ENCODE measurements around the gene STK32A. TPM values are rescaled to one million over a fixed set of nuclear protein-coding genes. Genes with fewer than 3 reads are reported as not detected.

The STK32A gene
- total and polyA plus RNA-seq, 11 donors = 0.15 to 1.4 (median 0.30) TPM

GRCh38 chr5:147400881-147401280 lies 166.1 kb downstream of the STK32A start:
- H3K4me3 ChIP-seq = no peak overlapping the region
- ATAC-seq (no peak), DNase-seq (no peak)
- H3K9me3 ChIP-seq = no peaks in the 10 kb centered on the region
- no peaks in the 10 kb centered on the region for H3K27me3 ChIP-seq
- H3K36me3 ChIP-seq = peaks cover 0 to 72% (median 20%) of the 10 kb centered on the region in 9 donors
- peak overlapping the region in 1 of 12 donors; percentile 24 for H3K27ac ChIP-seq
- no peak for TF ChIP-seq CTCF (IDR thresholded peaks at IDR 0.05)
- no peak for TF ChIP-seq POLR2A (IDR thresholded peaks at IDR 0.05)
- H3K4me1 ChIP-seq = peaks cover 4 to 39% (median 25%) of the 10 kb centered on the region in 12 donors
- intact Hi-C loops (cut with DNase I) = no loop called here

- peak in 4 of 5 donors; percentile 52 to 85 (median 63) for DNase-seq
Measured at GRCh38 chr5:147403651-147404640, 169.1 kb downstream of the STK32A start.

GRCh38 chr5:147404706-147405105 lies 169.9 kb downstream of the STK32A start:
- Histone ChIP-seq H3K9me3 (no peaks in the 10 kb centered on the region), H3K4me3 (no peak overlapping the region), H3K27ac (peak overlapping the region; percentile 69 to 90 (median 84)), H3K27me3 (no peaks in the 10 kb centered on the region), H3K36me3 (peaks cover 0 to 69% (median 13%) of the 10 kb centered on the region in 9 donors), H3K4me1 (peaks cover 4 to 55% (median 40%) of the 10 kb centered on the region in 12 donors)
- 80 to 93% (median 84%) methylated on average over 1 of the region's 1 CpG for WGBS, 4 donors
- DNase-seq = no peak
- intact Hi-C loops (cut with DNase I) = loop anchor here in 1 of 10 donors (5.0 kb wide), 1 partner anchor 43 kb away; no protein-coding TSS in a partner anchor
- no peak for ATAC-seq
- no peak for TF ChIP-seq POLR2A (IDR thresholded peaks at IDR 0.05)
- no peak for TF ChIP-seq CTCF (IDR thresholded peaks at IDR 0.05)

More at GRCh38 chr5:147403651-147404640, 169.1 kb downstream of the STK32A start:
- no peak overlapping the region for H3K4me3 ChIP-seq
- H3K27me3 ChIP-seq = no peaks in the 10 kb centered on the region
- peaks cover 4 to 55% (median 40%) of the 10 kb centered on the region in 12 donors for H3K4me1 ChIP-seq
- H3K9me3 ChIP-seq = no peaks in the 10 kb centered on the region
- TF ChIP-seq POLR2A (IDR thresholded peaks at IDR 0.05) (no peak), CTCF (IDR thresholded peaks at IDR 0.05) (no peak)
- peak; percentile 88 to 95 (median 90) for ATAC-seq
- peak overlapping the region; percentile 69 to 90 (median 84) for H3K27ac ChIP-seq
- intact Hi-C loops (cut with DNase I) = no loop called here
- WGBS, 4 donors = 48 to 62% (median 56%) methylated on average over 15 of the region's 15 CpGs
- H3K36me3 ChIP-seq = peaks cover 0 to 69% (median 16%) of the 10 kb centered on the region in 9 donors

GRCh38 chr5:147406636-147407035 lies 171.8 kb downstream of the STK32A start:
- H3K36me3 ChIP-seq = peaks cover 0 to 63% (median 15%) of the 10 kb centered on the region in 9 donors

More at GRCh38 chr5:147406636-147407035, 171.8 kb downstream of the STK32A start:
- no peak for ATAC-seq
- peak overlapping the region in 5 of 12 donors; percentile 15 to 88 (median 19) for H3K27ac ChIP-seq
- H3K4me1 ChIP-seq = peaks cover 4 to 70% (median 43%) of the 10 kb centered on the region in 12 donors
- no peak for DNase-seq
- WGBS, 4 donors = 93 to 100% (median 100%) methylated on average over 1 of the region's 1 CpG; no CpG with 5 or more reads in 1 of the 4 donors
- H3K9me3 ChIP-seq = no peaks in the 10 kb centered on the region
- H3K4me3 ChIP-seq = no peak overlapping the region
- H3K27me3 ChIP-seq = no peaks in the 10 kb centered on the region
- TF ChIP-seq POLR2A (IDR thresholded peaks at IDR 0.05) (no peak), CTCF (IDR thresholded peaks at IDR 0.05) (no peak)
- intact Hi-C loops (cut with DNase I) = loop anchor here in 1 of 10 donors (5.0 kb wide), 1 partner anchor 41 kb away; no protein-coding TSS in a partner anchor

Measured in heart left ventricle (tissue), 16 donors.